HepG2 (cell line): ENCODE results near the gene GAS2. TPM values are rescaled to one million over a fixed set of nuclear protein-coding genes. Genes with fewer than 3 reads are reported as not detected.
A peak's percentile ranks its signal among the peaks of the same experiment; 100 is the strongest.

Source experiments
- ATAC-seq: fragments of 200-7000 bp; cut with Tn5 transposase; 3 replicates; pipeline ENCODE4 v1.9.1; 2020; ENCODE audit warnings: mild to moderate bottlenecking, moderate library complexity
- BruUV-seq: library from RNA; stranded (reverse); fragments of 400-500 nt; replicated peaks from 2 replicates; lab custom pipeline; 2021; lab: Mats Ljungman, UMichigan
- CTCF ChIA-PET: fragments of 300-600 bp; formaldehyde crosslinking; extraction: SDS; loops from one replicate; lab custom pipeline; 2021; ENCODE audit warnings: low total read pairs, inconsistent platforms, low intra/inter-chr PET ratio; lab: Yijun Ruan, JAX
- POLR2A ChIA-PET: fragments of 350-600 bp; sonication (Branson Sonifier 250); formaldehyde crosslinking; loops from one replicate; lab custom pipeline; 2020; ENCODE audit warnings: antibody characterized with exemption, inconsistent platforms; lab: Yijun Ruan, JAX
- DNase-seq: peaks from one replicate; pipeline ENCODE4 v3.0.0-alpha.2; 2015; ENCODE audit warnings: low spot score
- FAIRE-seq: peaks from 3 replicates; lab custom pipeline; 2011; peaks lifted over from hg19 to GRCh38; lab: Jason Lieb, UNC
- H2AFZ ChIP-seq: one replicate; pipeline ENCODE4 v1.6.1; 2011; ENCODE audit warnings: low read length, inconsistent platforms
- H3K27ac ChIP-seq: fragments of 300-600 bp; 3 replicates; pipeline ENCODE4 v1.8.0; 2011; ENCODE audit warnings: mixed run types, mild to moderate bottlenecking, mixed read lengths, low read length, inconsistent platforms; ENCODE audit not compliant: insufficient read depth; ENCODE audit errors: extremely low read length
- H3K27me3 ChIP-seq, 2 experiments: fragments of 200-600 bp in 1 of 2; 2 replicates in 1 of 2; 3 replicates in 1 of 2; pipeline versions ENCODE4 v1.6.0 to v1.8.0; 2011; ENCODE audit warnings: low read length in 2 of 2, mild to moderate bottlenecking in 2 of 2, moderate library complexity in 2 of 2, inconsistent platforms in 1 of 2; ENCODE audit not compliant: insufficient read depth in 2 of 2, control insufficient read depth in 1 of 2
- H3K36me3 ChIP-seq, 2 experiments: fragments of 200-600 bp in 1 of 2; replicated peaks in 1 of 2; 2 replicates in 1 of 2; 3 replicates in 1 of 2; pipeline versions ENCODE4 v1.5.1 to v1.8.0; 2011; ENCODE audit warnings: low read length in 2 of 2, inconsistent platforms in 1 of 2; ENCODE audit not compliant: insufficient read depth in 2 of 2, control insufficient read depth in 1 of 2
- H3K4me1 ChIP-seq: 2 replicates; pipeline ENCODE4 v1.5.1; 2012; ENCODE audit warnings: low read length, inconsistent platforms; ENCODE audit not compliant: insufficient read depth
- H3K4me2 ChIP-seq: 2 replicates; pipeline ENCODE4 v1.6.0; 2011; ENCODE audit warnings: low read depth, low read length, inconsistent platforms
- H3K4me3 ChIP-seq, 3 experiments: fragments of 200-600 bp in 1 of 3; sonication (generic), shearing (Covaris generic) in 1 of 3; replicated peaks in 1 of 3; 2 replicates each; pipeline ENCODE4 v1.5.1; 2011 to 2016; ENCODE audit warnings: low read length in 3 of 3, inconsistent platforms in 2 of 3, low read depth in 2 of 3, mild to moderate bottlenecking in 2 of 3, control low read depth in 1 of 3, mixed read lengths in 1 of 3; ENCODE audit not compliant: insufficient read depth in 1 of 3
- H3K79me2 ChIP-seq: one replicate; pipeline ENCODE4 v1.6.1; 2011; ENCODE audit warnings: low read length, inconsistent platforms; ENCODE audit not compliant: insufficient read depth
- H3K9ac ChIP-seq: 2 replicates; pipeline ENCODE4 v1.6.0; 2011; ENCODE audit warnings: mild to moderate bottlenecking, low read depth, low read length, inconsistent platforms; ENCODE audit not compliant: insufficient read depth
- H3K9me3 ChIP-seq: 2 replicates; pipeline ENCODE4 v1.5.1; 2012; ENCODE audit warnings: mild to moderate bottlenecking, low read length
- H4K20me1 ChIP-seq: 2 replicates; pipeline ENCODE4 v1.6.0; 2011; ENCODE audit warnings: inconsistent platforms, mild to moderate bottlenecking, low read length, moderate library complexity; ENCODE audit not compliant: insufficient read depth
- ATF7 ChIP-seq, 2 experiments: fragments of 450-650 bp in 1 of 2; sonication (generic) in 1 of 2; formaldehyde crosslinking in 1 of 2; IDR thresholded peaks; 2 replicates each; pipeline versions ENCODE4 v1.4.0 to v1.6.1; 2016 to 2020; ENCODE audit warnings: antibody characterized with exemption in 1 of 2, mild to moderate bottlenecking in 1 of 2, missing genetic modification reagents in 1 of 2
- CREB1 ChIP-seq, 2 experiments: fragments of 450-650 bp in 1 of 2; IDR thresholded peaks; 2 replicates each; pipeline ENCODE4 v1.6.1; 2016 to 2017; ENCODE audit warnings: control low read depth in 1 of 2, mild to moderate bottlenecking in 1 of 2, missing compliant biosample characterization in 1 of 2, missing genetic modification characterization in 1 of 2
- KMT2B ChIP-seq: IDR thresholded peaks from 2 replicates; pipeline ENCODE4 v1.6.1; 2016; ENCODE audit warnings: missing genetic modification reagents, missing compliant biosample characterization
- ZNF275 ChIP-seq: sonication (generic); formaldehyde crosslinking; IDR thresholded peaks from 2 replicates; pipeline ENCODE4 v1.8.0; 2022; ENCODE audit warnings: missing genetic modification reagents, mild to moderate bottlenecking, inconsistent platforms, borderline replicate concordance
- ZNF281 ChIP-seq: sonication (generic); formaldehyde crosslinking; IDR thresholded peaks from 2 replicates; pipeline ENCODE4 v1.4.0; 2020; ENCODE audit warnings: missing genetic modification reagents, borderline replicate concordance
- ZNF446 ChIP-seq: sonication (generic); formaldehyde crosslinking; IDR thresholded peaks from 2 replicates; pipeline ENCODE4 v1.5.0; 2020; ENCODE audit warnings: mild to moderate bottlenecking, missing genetic modification reagents
- ZNF687 ChIP-seq: sonication (generic); formaldehyde crosslinking; IDR thresholded peaks from 2 replicates; pipeline ENCODE4 v1.5.1; 2020; ENCODE audit warnings: mild to moderate bottlenecking, missing genetic modification reagents, moderate library complexity
- ZSCAN12 ChIP-seq: sonication (generic); formaldehyde crosslinking; IDR thresholded peaks from 2 replicates; pipeline ENCODE4 v1.9.0; 2021; ENCODE audit warnings: mild to moderate bottlenecking, missing genetic modification reagents
- WGBS: methylation state at CpG from one replicate; pipeline ENCODE4 v1.1.6; 2017; ENCODE audit warnings: low lambda C conversion rate; 5-methylcytosine and 5-hydroxymethylcytosine counted together
- in situ Hi-C: cut with HindIII; loops from 2 replicates; pipeline ENCODE4 v1.10.0; 2017; ENCODE audit warnings: low pct_unique_long_range_greater_than_20kb; ENCODE audit not compliant: extremely low pct_ligation_motif_present
- intact Hi-C: fragments of 100-400 bp; cut with micrococcal nuclease; formaldehyde crosslinking; loops from one replicate; pipeline ENCODE4 v1.10.0; 2022; ENCODE audit not compliant: unreplicated experiment
- polyA plus RNA-seq, 8 experiments: library from polyadenylated mRNA; depleted of rRNA in 3 of 8; stranded (reverse) in 7 of 8; unstranded in 1 of 8; fragments of >200 nt; fragmentation: Illumina TruSeq in 4 of 8; extraction: Trizol in 4 of 8; gene quantifications; 2 replicates each; pipeline versions ENCODE4 v1.2.1 to v1.2.3, GENCODE V29; 2011 to 2016; ENCODE audit warnings: low read depth in 4 of 8, missing spikeins in 1 of 8, mixed read lengths in 1 of 8; ENCODE audit not compliant: insufficient read depth in 1 of 8
- total RNA-seq, 5 experiments: library from RNA; depleted of rRNA; stranded (reverse); fragments of >200 nt; fragmentation: Illumina TruSeq; extraction: Trizol; gene quantifications; 2 replicates each; pipeline ENCODE4 v1.2.3, GENCODE V29; 2016; ENCODE audit warnings: low read depth in 1 of 5

GAS2 gene
- total and polyA plus RNA-seq, 2 of the 13 experiments (the other 11 are each of a cell fraction or from before 2014, with no cell fraction given), result 26.0 to 85.1 TPM

GRCh38 chr11:22779850-22780249 is 113.4 kb downstream of the GAS2 start:
- H3K4me3 ChIP-seq, result no peak overlapping the region
- ATAC-seq, result no peak
- peak; percentile 68 for TF ChIP-seq ATF7 (IDR thresholded peaks at IDR 0.05)
- no peak for TF ChIP-seq ATF7 (CRISPR knock-in tag; IDR thresholded peaks at IDR 0.05)
- no peak for TF ChIP-seq ZNF687 (CRISPR knock-in tag)
- TF ChIP-seq CREB1 (IDR thresholded peaks at IDR 0.05), result 0 out of 2 replicates have a peak, but pooled peaks have one; percentile 44
- no peak for TF ChIP-seq CREB1 (CRISPR knock-in tag; IDR thresholded peaks at IDR 0.05)
- TF ChIP-seq ZNF281, result no peak
- no peak for TF ChIP-seq KMT2B (CRISPR knock-in tag)
- TF ChIP-seq ZNF446 (CRISPR knock-in tag), result no peak
- no peak for TF ChIP-seq ZSCAN12 (CRISPR knock-in tag)
- no peak for TF ChIP-seq ZNF275 (CRISPR knock-in tag)
- TF ChIP-seq, all 625 proteins: peak for 2

More at GRCh38 chr11:22779850-22780249, 113.4 kb downstream of the GAS2 start:
- H3K27me3 ChIP-seq, result no peaks in the 10 kb centered on the region
- FAIRE-seq (no peak), DNase-seq (peak; percentile 4)
- no peak overlapping the region for H3K27ac ChIP-seq
- 90% methylated on average over 5 of the region's 5 CpGs for WGBS
- no peak overlapping the region for H3K4me2 ChIP-seq
- no peaks in the 10 kb centered on the region for H3K36me3 ChIP-seq
- H4K20me1 ChIP-seq, result no peaks in the 10 kb centered on the region
- POLR2A ChIA-PET, result interaction anchor here (0.6 kb wide), 1 partner anchor 33 kb away, joined by 3 read pairs; no protein-coding TSS in a partner anchor
- no TSS peak for BruUV-seq
- H3K4me1 ChIP-seq, result peaks cover 9% of the 10 kb centered on the region
- no peak overlapping the region for H2AFZ ChIP-seq
- intact Hi-C loops (no loop called here), in situ Hi-C loops (no loop called here)
- no peaks in the 10 kb centered on the region for H3K9me3 ChIP-seq
- CTCF ChIA-PET, result no interaction called here
- no peaks in the 10 kb centered on the region for H3K79me2 ChIP-seq
- no peak overlapping the region for H3K9ac ChIP-seq
